PFSK-1 (cell line): Measurements from ENCODE around the gene PCSK6.

ENCODE experiments used
- POLR2AphosphoS5 ChIP-seq: IDR thresholded peaks from 2 replicates; pipeline ENCODE4 v1.6.1; 2012; ENCODE audit warnings: low read depth, mild to moderate bottlenecking, control low read depth, low read length, moderate library complexity
- TF ChIP-seq, protein P1 (sequence below), 2 experiments: IDR thresholded peaks; 2 replicates each; pipeline versions ENCODE4 v1.6.1 to v1.8.0; 2011 to 2012; ENCODE audit warnings: low read depth in 2 of 2, low read length in 2 of 2, control low read depth in 1 of 2, inconsistent platforms in 1 of 2, mild to moderate bottlenecking in 1 of 2, moderate library complexity in 1 of 2; ENCODE audit not compliant: insufficient read depth in 1 of 2

DNA sequence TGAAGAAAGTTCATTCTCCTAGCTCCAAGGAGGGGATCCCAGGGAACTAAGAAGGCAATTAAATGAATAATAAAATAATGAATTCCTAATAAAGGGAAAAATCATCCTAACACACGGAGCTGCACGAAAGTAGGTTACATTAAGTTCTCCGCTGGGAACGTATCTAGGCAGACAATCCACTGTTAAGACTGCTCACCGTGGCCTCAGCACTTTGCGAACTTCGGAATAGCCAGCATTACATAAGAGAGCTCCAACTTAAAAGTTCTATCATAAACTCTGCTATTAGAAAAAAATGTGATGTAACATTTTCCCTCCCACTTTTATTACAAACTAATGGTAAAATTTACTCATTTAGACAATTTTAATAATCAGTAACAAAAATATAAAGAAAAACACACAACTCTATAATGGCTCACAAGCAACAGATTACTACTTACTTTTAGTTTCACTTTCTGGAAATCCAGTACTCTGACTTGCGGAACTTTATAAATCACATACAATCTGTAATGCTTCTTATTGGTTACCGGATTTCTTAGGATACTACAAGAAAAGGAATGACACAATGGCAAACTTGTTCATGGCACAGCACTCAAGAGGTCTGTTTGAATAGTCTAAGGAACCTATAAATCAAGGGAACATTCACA, 202.9 kb downstream of the PCSK6 start:
- no peak for TF ChIP-seq POLR2AphosphoS5
- TF ChIP-seq, protein P1, sequence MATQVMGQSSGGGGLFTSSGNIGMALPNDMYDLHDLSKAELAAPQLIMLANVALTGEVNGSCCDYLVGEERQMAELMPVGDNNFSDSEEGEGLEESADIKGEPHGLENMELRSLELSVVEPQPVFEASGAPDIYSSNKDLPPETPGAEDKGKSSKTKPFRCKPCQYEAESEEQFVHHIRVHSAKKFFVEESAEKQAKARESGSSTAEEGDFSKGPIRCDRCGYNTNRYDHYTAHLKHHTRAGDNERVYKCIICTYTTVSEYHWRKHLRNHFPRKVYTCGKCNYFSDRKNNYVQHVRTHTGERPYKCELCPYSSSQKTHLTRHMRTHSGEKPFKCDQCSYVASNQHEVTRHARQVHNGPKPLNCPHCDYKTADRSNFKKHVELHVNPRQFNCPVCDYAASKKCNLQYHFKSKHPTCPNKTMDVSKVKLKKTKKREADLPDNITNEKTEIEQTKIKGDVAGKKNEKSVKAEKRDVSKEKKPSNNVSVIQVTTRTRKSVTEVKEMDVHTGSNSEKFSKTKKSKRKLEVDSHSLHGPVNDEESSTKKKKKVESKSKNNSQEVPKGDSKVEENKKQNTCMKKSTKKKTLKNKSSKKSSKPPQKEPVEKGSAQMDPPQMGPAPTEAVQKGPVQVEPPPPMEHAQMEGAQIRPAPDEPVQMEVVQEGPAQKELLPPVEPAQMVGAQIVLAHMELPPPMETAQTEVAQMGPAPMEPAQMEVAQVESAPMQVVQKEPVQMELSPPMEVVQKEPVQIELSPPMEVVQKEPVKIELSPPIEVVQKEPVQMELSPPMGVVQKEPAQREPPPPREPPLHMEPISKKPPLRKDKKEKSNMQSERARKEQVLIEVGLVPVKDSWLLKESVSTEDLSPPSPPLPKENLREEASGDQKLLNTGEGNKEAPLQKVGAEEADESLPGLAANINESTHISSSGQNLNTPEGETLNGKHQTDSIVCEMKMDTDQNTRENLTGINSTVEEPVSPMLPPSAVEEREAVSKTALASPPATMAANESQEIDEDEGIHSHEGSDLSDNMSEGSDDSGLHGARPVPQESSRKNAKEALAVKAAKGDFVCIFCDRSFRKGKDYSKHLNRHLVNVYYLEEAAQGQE (IDR thresholded peaks at IDR 0.05; ENCODE audit: insufficient read depth in 1 of 2, low read depth in 2 of 2, low read length in 2 of 2), result no peak
